ENCODE measurements around the gene CTRB1.

CTRB1 gene

GRCh38 chr16:75218256-75219076, at the start of gene CTRB1:
Gene CTRB1 (plus strand): TSS chr16:75218988. CDS start chr16:75219008, 20 bp downstream.
- DNase-seq = no peak

GRCh38 chr16:75169899-75170405, 48.8 kb upstream of the CTRB1 start:
- no peak for DNase-seq

- DNase-seq = no peak
Measured at GRCh38 chr16:75172578-75172977, 46.2 kb upstream of the CTRB1 start.

- DNase-seq = no peak
Measured at GRCh38 chr16:75175074-75175473, 43.7 kb upstream of the CTRB1 start.

GRCh38 chr16:75176926-75177325, 41.9 kb upstream of the CTRB1 start:
- no peak for DNase-seq

GRCh38 chr16:75179208-75179607, 39.6 kb upstream of the CTRB1 start:
- DNase-seq = no peak

GRCh38 chr16:75181630-75182029, 37.2 kb upstream of the CTRB1 start:
- DNase-seq = no peak

- DNase-seq = no peak
Measured at GRCh38 chr16:75188832-75189477, 29.8 kb upstream of the CTRB1 start.

- DNase-seq = no peak
Measured at GRCh38 chr16:75189638-75190245, 29.0 kb upstream of the CTRB1 start.

GRCh38 chr16:75192606-75193264, 26.1 kb upstream of the CTRB1 start:
- DNase-seq = no peak

GRCh38 chr16:75193265-75193650, 25.5 kb upstream of the CTRB1 start:
- no peak for DNase-seq

GRCh38 chr16:75193730-75194444, 24.9 kb upstream of the CTRB1 start:
- DNase-seq = no peak

- DNase-seq = no peak
Measured at GRCh38 chr16:75195811-75196790, 22.7 kb upstream of the CTRB1 start.

- no peak for DNase-seq
Measured at GRCh38 chr16:75196836-75197235, 22.0 kb upstream of the CTRB1 start.

- DNase-seq = no peak
Measured at GRCh38 chr16:75197522-75198134, 21.2 kb upstream of the CTRB1 start.

- DNase-seq = no peak
Measured at GRCh38 chr16:75198135-75198600, 20.6 kb upstream of the CTRB1 start.

GRCh38 chr16:75202069-75202590, 16.7 kb upstream of the CTRB1 start:
- DNase-seq = no peak

- DNase-seq = no peak
Measured at GRCh38 chr16:75203096-75203495, 15.7 kb upstream of the CTRB1 start.

GRCh38 chr16:75203667-75204409, 14.9 kb upstream of the CTRB1 start:
- peak; percentile 29 for DNase-seq

- peak; percentile 9 for DNase-seq
Measured at GRCh38 chr16:75204410-75204758, 14.4 kb upstream of the CTRB1 start.

Measured in 8988T (cell line).